Ishikawa (cell line): ENCODE data around the gene MYRFL.

ENCODE experiments used
- CEBPB ChIP-seq: IDR thresholded peaks from 2 replicates; pipeline ENCODE4 v1.6.1; 2012
- CREB1 ChIP-seq: IDR thresholded peaks from 2 replicates; pipeline ENCODE4 v1.6.1; 2012; ENCODE audit warnings: low read depth
- EGR1 ChIP-seq: IDR thresholded peaks from 2 replicates; pipeline ENCODE4 v1.6.1; 2012
- EP300 ChIP-seq: IDR thresholded peaks from 2 replicates; pipeline ENCODE4 v1.6.1; 2012; ENCODE audit warnings: borderline replicate concordance
- FOXM1 ChIP-seq: IDR thresholded peaks from 2 replicates; pipeline ENCODE4 v1.6.1; 2012; ENCODE audit warnings: low read depth, borderline replicate concordance
- NFIC ChIP-seq: IDR thresholded peaks from 2 replicates; pipeline ENCODE4 v1.6.1; 2012
- RAD21 ChIP-seq: IDR thresholded peaks from 2 replicates; pipeline ENCODE4 v1.6.1; 2012; ENCODE audit warnings: low read depth
- TAF1 ChIP-seq: IDR thresholded peaks from 2 replicates; pipeline ENCODE4 v1.6.1; 2012; ENCODE audit warnings: low read depth, mild to moderate bottlenecking
- TCF12 ChIP-seq: IDR thresholded peaks from 2 replicates; pipeline ENCODE4 v1.6.1; 2012; ENCODE audit warnings: low read depth
- TEAD4 ChIP-seq: IDR thresholded peaks from 2 replicates; pipeline ENCODE4 v1.6.1; 2012
- USF1 ChIP-seq: IDR thresholded peaks from 2 replicates; pipeline ENCODE4 v1.6.1; 2012
- YY1 ChIP-seq: IDR thresholded peaks from 2 replicates; pipeline ENCODE4 v1.6.1; 2012; ENCODE audit warnings: low read depth
- ZBTB7A ChIP-seq: IDR thresholded peaks from 2 replicates; pipeline ENCODE4 v1.6.1; 2012; ENCODE audit warnings: low read depth
- TF ChIP-seq, protein P1 (sequence below): IDR thresholded peaks from 2 replicates; pipeline ENCODE4 v1.6.1; 2012
- TF ChIP-seq, protein P2 (sequence below): IDR thresholded peaks from 2 replicates; pipeline ENCODE4 v1.6.1; 2012; ENCODE audit warnings: low read depth, mild to moderate bottlenecking

MYRFL gene

GRCh38 chr12:69888901-69889300, 63.9 kb downstream of the MYRFL start:
- TF ChIP-seq TCF12 (no peak), USF1 (no peak), TEAD4 (no peak), EGR1 (no peak), NFIC (no peak), YY1 (no peak), CREB1 (no peak), CEBPB (no peak), RAD21 (no peak), FOXM1 (no peak), TAF1 (no peak)
- TF ChIP-seq, protein P1, sequence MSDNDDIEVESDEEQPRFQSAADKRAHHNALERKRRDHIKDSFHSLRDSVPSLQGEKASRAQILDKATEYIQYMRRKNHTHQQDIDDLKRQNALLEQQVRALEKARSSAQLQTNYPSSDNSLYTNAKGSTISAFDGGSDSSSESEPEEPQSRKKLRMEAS = no peak
- TF ChIP-seq, protein P2, sequence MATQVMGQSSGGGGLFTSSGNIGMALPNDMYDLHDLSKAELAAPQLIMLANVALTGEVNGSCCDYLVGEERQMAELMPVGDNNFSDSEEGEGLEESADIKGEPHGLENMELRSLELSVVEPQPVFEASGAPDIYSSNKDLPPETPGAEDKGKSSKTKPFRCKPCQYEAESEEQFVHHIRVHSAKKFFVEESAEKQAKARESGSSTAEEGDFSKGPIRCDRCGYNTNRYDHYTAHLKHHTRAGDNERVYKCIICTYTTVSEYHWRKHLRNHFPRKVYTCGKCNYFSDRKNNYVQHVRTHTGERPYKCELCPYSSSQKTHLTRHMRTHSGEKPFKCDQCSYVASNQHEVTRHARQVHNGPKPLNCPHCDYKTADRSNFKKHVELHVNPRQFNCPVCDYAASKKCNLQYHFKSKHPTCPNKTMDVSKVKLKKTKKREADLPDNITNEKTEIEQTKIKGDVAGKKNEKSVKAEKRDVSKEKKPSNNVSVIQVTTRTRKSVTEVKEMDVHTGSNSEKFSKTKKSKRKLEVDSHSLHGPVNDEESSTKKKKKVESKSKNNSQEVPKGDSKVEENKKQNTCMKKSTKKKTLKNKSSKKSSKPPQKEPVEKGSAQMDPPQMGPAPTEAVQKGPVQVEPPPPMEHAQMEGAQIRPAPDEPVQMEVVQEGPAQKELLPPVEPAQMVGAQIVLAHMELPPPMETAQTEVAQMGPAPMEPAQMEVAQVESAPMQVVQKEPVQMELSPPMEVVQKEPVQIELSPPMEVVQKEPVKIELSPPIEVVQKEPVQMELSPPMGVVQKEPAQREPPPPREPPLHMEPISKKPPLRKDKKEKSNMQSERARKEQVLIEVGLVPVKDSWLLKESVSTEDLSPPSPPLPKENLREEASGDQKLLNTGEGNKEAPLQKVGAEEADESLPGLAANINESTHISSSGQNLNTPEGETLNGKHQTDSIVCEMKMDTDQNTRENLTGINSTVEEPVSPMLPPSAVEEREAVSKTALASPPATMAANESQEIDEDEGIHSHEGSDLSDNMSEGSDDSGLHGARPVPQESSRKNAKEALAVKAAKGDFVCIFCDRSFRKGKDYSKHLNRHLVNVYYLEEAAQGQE = no peak

- TF ChIP-seq EP300 = no peak
- TF ChIP-seq YY1 = no peak
- no peak for TF ChIP-seq FOXM1
- TF ChIP-seq TEAD4 = no peak
- TF ChIP-seq, protein P2 = no peak
- TF ChIP-seq, protein P1 = no peak
- TF ChIP-seq CEBPB = no peak
- TF ChIP-seq RAD21 = no peak
- no peak for TF ChIP-seq EGR1
- TF ChIP-seq ZBTB7A = no peak
- TF ChIP-seq CREB1 = no peak
- no peak for TF ChIP-seq USF1
Observed at GRCh38 chr12:69894800-69895383, 69.9 kb downstream of the MYRFL start.

- TF ChIP-seq, protein P1 = no peak
- TF ChIP-seq TCF12 (no peak), CEBPB (no peak), EP300 (no peak), USF1 (no peak), TAF1 (no peak), RAD21 (no peak), TEAD4 (no peak), FOXM1 (no peak), YY1 (no peak), ZBTB7A (no peak), EGR1 (no peak), NFIC (no peak), CREB1 (no peak)
- TF ChIP-seq, protein P2 = no peak
Observed at GRCh38 chr12:69896653-69897381, 71.8 kb downstream of the MYRFL start.
